Measurements from ENCODE around the gene ELP4. TPM values are rescaled to one million over a fixed set of nuclear protein-coding genes. Genes with fewer than 3 reads are reported as not detected.

The ELP4 gene
- total RNA-seq, 4 donors from 2014 or later, result 28.5 to 37.6 (median 32.3) TPM

DNA sequence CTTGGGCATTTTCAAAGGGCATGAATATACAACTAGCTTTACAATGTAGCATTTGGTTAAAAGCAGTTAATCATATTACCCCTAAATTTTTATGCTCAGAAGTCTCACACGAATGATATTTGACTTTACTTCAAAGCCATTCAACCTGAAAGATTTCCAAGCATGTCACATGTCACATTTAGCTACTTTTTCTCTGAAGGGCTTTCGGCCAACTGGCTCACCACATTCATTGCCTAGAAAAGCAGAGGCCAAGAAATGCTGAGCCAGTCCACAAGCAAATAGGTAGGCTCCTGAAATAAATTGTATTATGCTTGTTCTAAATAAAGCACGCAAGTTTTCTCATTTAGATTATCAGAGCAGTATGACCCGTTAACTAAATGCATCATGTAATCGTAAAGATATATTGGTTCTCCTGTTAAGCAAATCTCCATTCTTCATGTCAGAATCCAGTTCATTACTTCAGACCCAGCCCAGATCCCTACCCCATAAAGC lies 271.0 kb downstream of the ELP4 start:
- TF ChIP-seq, protein P1, sequence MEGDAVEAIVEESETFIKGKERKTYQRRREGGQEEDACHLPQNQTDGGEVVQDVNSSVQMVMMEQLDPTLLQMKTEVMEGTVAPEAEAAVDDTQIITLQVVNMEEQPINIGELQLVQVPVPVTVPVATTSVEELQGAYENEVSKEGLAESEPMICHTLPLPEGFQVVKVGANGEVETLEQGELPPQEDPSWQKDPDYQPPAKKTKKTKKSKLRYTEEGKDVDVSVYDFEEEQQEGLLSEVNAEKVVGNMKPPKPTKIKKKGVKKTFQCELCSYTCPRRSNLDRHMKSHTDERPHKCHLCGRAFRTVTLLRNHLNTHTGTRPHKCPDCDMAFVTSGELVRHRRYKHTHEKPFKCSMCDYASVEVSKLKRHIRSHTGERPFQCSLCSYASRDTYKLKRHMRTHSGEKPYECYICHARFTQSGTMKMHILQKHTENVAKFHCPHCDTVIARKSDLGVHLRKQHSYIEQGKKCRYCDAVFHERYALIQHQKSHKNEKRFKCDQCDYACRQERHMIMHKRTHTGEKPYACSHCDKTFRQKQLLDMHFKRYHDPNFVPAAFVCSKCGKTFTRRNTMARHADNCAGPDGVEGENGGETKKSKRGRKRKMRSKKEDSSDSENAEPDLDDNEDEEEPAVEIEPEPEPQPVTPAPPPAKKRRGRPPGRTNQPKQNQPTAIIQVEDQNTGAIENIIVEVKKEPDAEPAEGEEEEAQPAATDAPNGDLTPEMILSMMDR (IDR thresholded peaks at IDR 0.05), result no peak
- TF ChIP-seq EP300 (IDR thresholded peaks at IDR 0.05) (no peak), POLR2A (IDR thresholded peaks at IDR 0.05) (no peak), POLR2AphosphoS5 (IDR thresholded peaks at IDR 0.05) (no peak)
- Histone ChIP-seq H3K27ac (no peak overlapping the region), H3K9me3 (no peaks in the 10 kb centered on the region), H3K36me3 (no peaks in the 10 kb centered on the region), H3K27me3 (no peaks in the 10 kb centered on the region), H3K4me1 (no peaks in the 10 kb centered on the region), H3K4me3 (no peak overlapping the region)
- DNase-seq (ENCODE audit: low spot score in 2 of 2), result no peak
- 80% methylated on average over 5 of the region's 5 CpGs for WGBS

DNA sequence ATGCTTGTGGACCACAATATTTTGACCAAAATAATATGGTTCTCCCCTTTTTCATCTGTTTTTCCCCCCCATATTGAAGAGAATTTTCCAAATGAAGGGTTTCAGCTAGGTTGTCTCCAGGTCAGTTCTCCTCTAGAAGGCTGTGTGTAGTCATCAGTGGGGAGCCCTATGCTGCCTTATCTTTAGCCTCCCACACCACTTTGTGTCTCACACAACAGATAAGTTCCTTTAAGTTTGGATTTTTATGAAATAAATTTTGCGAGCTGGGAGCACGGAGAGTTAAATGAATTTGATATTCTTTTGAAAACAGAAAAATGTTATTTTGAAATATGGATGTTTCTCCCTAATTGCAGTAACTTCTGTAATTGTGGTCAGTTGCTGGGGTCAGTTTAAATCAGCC lies 272.7 kb downstream of the ELP4 start:
- 99% methylated on average over 2 of the region's 2 CpGs for WGBS
- no peak for DNase-seq (ENCODE audit: low spot score in 2 of 2)

DNA sequence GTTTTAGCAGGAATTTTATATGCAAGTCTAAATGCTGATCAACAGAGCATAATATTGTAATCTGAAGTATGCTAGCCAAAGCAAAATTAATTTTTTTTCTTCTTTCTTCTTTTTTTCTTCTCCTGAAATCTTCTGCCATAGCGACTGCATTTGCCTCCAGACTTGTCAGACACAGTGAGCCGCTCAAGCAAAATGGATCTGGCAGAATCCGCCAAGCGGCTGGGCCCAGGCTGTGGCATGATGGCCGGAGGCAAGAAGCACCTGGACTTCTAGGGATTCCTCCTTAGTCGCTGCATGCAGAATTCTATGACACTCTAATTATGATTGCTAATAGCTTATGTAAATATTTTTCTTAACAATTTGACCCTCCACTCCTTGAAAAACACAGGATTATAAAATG lies 273.7 kb downstream of the ELP4 start:
- Histone ChIP-seq H3K27ac (no peak overlapping the region), H3K27me3 (no peaks in the 10 kb centered on the region), H3K9me3 (no peaks in the 10 kb centered on the region), H3K4me1 (no peaks in the 10 kb centered on the region), H3K4me3 (no peak overlapping the region), H3K36me3 (no peaks in the 10 kb centered on the region)
- TF ChIP-seq POLR2AphosphoS5 (IDR thresholded peaks at IDR 0.05), result no peak
- no peak for TF ChIP-seq POLR2A (IDR thresholded peaks at IDR 0.05)
- TF ChIP-seq, protein P1 (IDR thresholded peaks at IDR 0.05), result no peak
- TF ChIP-seq EP300 (IDR thresholded peaks at IDR 0.05), result no peak
- WGBS, result 96% methylated on average over 6 of the region's 6 CpGs
- no peak for DNase-seq (ENCODE audit: low spot score in 2 of 2)

More for the DNA sequence above, 272.7 kb downstream of the ELP4 start:
- no peaks in the 10 kb centered on the region for H3K4me1 ChIP-seq
- no peaks in the 10 kb centered on the region for H3K9me3 ChIP-seq
- no peaks in the 10 kb centered on the region for H3K36me3 ChIP-seq
- H3K27me3 ChIP-seq, result no peaks in the 10 kb centered on the region
- no peak overlapping the region for H3K27ac ChIP-seq
- no peak overlapping the region for H3K4me3 ChIP-seq
- TF ChIP-seq POLR2AphosphoS5 (IDR thresholded peaks at IDR 0.05), result no peak
- TF ChIP-seq POLR2A (IDR thresholded peaks at IDR 0.05), result no peak
- TF ChIP-seq EP300 (IDR thresholded peaks at IDR 0.05), result no peak
- TF ChIP-seq, protein P1 (IDR thresholded peaks at IDR 0.05), result no peak

DNA sequence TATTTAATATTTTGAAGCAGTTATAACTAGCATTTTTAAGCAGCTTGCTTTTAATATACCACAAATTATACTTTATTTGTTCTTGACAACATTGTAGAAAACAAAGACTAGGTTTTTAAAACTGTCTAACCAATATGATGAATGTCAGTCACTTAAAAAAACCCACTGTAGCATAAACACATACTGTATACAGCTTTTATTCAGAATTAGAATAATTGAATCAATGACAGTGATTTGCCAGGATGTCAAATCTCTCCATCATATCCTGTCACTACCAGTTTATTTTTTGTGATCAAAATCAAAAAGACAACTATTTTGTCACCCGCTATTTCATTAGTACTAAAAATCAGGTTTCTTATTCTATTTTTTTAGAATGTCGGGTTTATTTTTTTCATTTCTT lies 275.0 kb downstream of the ELP4 start:
- H3K27ac ChIP-seq, result no peak overlapping the region
- DNase-seq (ENCODE audit: low spot score in 2 of 2), result no peak
- H3K4me3 ChIP-seq, result no peak overlapping the region
- no peaks in the 10 kb centered on the region for H3K27me3 ChIP-seq
- H3K9me3 ChIP-seq, result no peaks in the 10 kb centered on the region
- no peaks in the 10 kb centered on the region for H3K4me1 ChIP-seq
- 95% methylated on average over 2 of the region's 2 CpGs for whole genome bisulfite sequencing
- no peaks in the 10 kb centered on the region for H3K36me3 ChIP-seq
- TF ChIP-seq POLR2A (IDR thresholded peaks at IDR 0.05), result no peak
- TF ChIP-seq, protein P1 (IDR thresholded peaks at IDR 0.05), result no peak
- TF ChIP-seq EP300 (IDR thresholded peaks at IDR 0.05), result no peak
- no peak for TF ChIP-seq POLR2AphosphoS5 (IDR thresholded peaks at IDR 0.05)

DNA sequence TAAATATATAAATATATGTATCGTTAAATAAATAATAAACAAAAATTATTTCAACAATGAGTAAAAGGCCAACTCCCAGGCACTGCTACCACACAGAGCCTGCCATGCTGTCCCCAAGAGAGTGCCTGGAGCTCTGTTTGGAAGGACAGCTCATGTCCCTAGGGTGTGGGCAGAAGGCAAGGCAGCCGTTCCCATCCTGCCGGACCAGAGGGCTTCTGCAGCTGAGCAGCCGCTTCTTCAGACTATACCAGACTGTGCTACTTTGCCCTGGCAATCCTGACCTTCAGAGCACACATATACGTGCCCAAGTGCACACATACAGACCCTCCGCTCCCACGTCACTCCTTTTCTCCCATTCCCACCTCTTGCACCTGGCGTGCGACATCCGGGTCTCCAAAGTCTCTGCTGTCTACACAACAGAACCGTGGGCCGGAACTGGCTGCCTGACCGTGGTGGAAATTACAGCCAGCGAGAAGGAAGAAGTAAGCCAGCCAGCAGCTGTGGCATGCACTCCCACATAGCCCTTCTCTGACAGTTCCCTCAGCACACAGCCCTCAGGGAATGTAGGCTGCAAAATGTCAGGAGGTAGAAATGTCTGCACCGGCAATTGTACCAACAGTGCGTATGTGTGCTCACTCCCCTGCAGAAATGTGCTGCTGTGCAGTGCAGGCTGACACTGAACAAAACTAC lies 277.6 kb downstream of the ELP4 start:
- Histone ChIP-seq H3K4me3 (no peak overlapping the region), H3K27me3 (no peaks in the 10 kb centered on the region), H3K27ac (no peak overlapping the region), H3K9me3 (no peaks in the 10 kb centered on the region), H3K36me3 (no peaks in the 10 kb centered on the region), H3K4me1 (no peaks in the 10 kb centered on the region)
- TF ChIP-seq POLR2AphosphoS5 (IDR thresholded peaks at IDR 0.05), result no peak
- no peak for TF ChIP-seq EP300 (IDR thresholded peaks at IDR 0.05)
- TF ChIP-seq, protein P1 (IDR thresholded peaks at IDR 0.05), result no peak
- TF ChIP-seq POLR2A (IDR thresholded peaks at IDR 0.05), result no peak
- no peak for DNase-seq (ENCODE audit: low spot score in 2 of 2)
- WGBS, result 90% methylated on average over 16 of the region's 16 CpGs
